GM11168 (cell line): ENCODE data around the gene SDHC.
"Not testable (repeated sequence)": the region's sequence is repeated elsewhere in the genome, so short reads cannot be mapped to it uniquely, and the experiment has no call there.

Experiments used
- in situ Hi-C: fragments of 300-500 bp; cut with MboI; formaldehyde crosslinking; loops from one replicate; pipeline ENCODE4 v1.12.0; 2022; ENCODE audit warnings: low sequenced_read_pairs; ENCODE audit not compliant: unreplicated experiment

SDHC gene

DNA sequence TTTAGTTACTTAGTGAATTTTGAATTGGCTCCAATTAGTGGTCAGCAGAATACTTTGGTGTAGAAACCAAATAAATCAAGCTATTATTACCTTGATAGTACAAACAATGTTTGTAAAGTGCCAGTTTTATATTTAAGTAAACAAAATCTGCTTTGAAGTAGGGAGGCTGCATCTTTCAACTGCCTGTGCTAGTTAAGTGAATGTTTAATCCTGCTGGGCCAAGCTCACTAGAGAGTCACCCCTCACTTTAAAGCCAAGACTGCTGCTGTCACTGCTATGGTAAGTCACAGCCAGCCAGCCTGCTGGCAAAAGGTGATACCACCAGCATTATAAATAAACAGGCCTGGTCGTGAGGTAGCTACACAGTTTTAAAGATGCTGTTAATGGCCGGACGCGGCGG is 63.8 kb downstream of the SDHC start:
- in situ Hi-C loops = loop anchor here (10.0 kb wide), 1 partner anchor 153 kb away; the partner anchor contains the start of genes APOA2 and TOMM40L

DNA sequence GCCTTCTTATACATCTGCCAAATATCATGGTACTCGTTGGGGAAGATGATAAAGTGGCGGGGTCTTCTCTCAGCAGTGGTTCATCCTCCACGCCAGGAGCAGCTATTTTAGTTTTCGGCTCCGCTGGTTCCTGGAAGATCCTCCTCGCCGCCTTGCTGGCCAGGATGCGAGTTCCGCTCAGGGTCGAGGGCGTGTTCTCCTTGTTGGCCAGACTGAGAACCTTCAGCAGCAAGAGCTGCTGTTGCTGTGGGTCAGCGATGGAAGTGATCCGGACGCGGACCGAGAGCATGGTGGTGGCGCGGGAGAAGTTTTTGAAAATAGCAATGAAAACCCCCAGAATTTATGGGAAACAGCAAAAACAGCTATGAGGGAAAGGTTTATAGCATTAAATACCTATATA is 64.9 kb downstream of the SDHC start:
- in situ Hi-C loops = loop anchor here (10.0 kb wide), 1 partner anchor 154 kb away; the partner anchor contains the start of genes APOA2 and TOMM40L

DNA sequence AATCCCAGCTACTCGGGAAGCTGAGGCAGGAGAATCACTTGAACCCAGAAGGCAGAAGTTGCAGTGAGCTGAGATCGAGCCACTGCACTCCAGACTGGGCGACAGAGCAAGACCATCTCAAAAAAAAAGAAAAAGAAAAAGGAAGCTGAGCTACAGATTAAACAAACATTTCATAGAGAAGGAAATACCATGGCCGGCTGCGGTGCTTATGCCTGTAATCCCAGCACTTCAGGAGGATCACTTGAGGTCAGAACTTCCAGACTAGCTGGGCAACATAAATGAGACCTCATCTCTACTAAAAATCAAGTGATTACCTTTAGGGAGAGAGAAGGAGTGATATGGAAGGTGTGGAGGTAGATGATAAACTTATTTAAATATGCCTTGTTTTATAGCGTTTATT is 67.5 kb downstream of the SDHC start:
- in situ Hi-C loops = no loop called here

DNA sequence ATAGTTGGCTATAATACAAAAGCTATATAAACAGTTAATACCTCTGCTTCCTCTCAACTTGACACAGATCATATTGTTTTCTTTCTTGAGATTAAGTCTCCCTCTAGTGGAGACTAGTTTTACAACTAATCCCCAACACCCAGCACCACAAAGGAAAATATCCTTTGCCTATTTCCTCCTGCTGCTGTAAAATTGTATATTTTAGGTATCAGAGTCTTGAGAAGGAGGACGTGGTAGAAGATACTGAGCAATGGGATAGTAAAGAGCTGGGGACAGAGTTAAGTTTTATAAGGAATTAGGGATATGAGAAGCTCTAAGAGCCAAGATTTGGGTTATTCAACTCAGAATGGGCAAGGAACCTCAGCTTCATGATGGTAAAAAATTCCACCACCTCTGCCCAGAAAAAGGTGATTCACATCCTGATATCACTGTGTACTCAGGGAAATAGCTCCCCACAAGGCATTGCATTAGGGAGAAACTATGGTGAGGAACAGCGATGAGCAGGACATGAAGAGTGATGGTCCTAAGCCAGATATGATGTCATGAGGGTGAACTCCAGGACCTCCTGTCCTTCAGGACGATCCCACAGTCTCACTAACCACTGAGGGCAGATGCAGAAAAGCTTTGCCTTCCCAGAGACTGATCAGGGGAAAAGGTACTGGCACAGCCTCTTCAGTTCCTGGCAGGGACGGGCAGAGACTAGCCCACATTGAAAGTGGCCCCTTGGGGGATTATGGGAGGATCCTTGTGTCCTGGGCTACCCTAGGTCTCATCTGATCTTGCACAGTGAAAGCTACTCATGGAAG is 68.2 kb downstream of the SDHC start:
- in situ Hi-C loops = no loop called here

DNA sequence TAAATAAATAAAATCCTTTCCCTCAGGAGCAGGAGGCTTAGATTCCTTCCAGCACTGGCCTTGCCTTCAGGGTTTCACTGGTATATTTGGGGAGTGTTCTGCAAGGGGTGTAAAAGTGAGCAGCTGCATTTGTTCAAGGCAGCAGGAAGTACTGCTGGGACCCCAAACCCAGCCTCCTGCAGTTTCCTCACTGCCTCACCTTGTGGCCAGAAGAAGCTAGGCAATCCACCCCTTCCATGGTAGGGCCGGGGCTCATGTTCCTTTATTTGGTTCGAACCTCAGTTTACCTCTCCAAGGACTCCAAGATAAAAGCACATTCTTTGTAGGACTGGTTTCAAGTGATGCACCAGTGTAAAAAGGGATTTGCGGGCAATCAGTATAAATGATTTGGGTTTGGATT is 74.5 kb downstream of the SDHC start:
- in situ Hi-C loops = no loop called here

DNA sequence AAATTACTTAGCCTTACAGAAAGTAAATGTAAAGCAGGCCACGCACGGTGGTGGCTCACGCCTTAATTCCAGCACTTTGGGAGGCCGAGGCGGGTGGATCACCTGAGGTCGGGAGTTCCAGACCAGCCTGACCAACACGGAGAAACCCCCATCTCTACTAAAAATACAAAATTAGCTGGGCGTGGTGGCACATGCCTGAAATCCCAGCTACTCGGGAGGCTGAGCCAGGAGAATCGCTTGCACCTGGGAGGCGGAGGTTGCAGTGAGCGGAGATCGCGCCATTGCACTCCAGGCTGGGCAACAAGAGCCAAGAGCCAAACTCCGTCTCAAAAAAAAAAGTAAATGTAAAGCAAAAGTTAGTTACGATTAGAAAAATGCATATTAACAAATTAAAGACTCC is 75.0 kb downstream of the SDHC start:
- in situ Hi-C loops = not testable (repeated sequence)

DNA sequence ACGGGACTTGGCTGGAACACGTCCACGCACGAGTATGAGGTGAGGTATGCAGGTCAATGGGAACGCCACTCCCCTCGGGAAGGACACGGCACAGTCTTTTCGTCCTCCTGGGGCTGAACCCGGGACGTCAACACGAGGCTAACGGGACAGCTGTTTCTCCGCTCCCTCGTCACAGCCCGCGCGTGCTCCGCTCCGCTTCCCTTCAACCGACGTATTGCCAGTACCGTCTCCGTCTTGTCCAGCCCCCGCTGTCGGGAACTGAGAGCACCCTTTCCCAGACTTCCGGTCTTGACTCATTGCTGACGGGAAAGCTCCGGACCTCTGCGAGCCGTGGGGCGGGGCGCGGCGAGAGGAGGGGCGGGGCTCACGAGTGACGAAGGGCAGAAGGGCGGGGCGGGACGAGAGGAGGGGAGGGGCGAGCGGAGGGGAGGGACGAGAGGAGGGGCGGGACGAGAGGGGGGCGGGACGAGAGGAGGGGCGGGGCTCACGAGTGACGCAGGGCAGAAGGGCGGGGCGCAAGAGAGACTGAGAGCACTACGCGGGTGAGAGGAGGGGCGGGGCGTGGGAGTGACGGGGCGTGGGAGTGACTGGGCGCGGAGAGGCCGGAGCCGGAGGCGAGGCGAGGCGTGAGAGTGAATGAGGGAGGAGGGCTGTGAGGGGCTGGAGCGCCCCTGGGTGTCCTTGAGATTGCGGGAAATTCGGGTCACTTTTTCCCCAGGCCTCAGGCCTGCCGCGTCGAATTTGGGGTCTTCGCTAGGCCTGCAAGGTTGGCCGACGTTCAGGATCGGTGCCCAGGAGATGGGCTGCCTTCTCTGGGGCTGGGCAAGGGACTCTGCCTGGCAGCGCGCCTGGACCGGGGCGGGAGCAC is 75.7 kb downstream of the SDHC start:
- in situ Hi-C loops = no loop called here

DNA sequence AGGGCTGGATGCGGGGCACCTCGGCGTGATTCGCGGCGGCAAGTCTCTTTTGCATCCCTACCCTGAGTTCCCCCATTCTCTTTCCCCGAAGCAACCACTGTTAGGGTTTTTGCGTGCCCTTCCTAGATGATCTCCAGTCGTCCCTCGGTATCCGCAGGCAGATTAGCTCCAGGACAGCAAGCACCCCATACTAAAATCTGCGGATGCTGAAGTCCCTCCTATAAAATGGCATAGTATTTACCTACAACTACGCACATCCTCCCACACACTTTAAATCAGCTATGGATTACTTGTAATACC is 76.3 kb downstream of the SDHC start:
- in situ Hi-C loops = no loop called here

DNA sequence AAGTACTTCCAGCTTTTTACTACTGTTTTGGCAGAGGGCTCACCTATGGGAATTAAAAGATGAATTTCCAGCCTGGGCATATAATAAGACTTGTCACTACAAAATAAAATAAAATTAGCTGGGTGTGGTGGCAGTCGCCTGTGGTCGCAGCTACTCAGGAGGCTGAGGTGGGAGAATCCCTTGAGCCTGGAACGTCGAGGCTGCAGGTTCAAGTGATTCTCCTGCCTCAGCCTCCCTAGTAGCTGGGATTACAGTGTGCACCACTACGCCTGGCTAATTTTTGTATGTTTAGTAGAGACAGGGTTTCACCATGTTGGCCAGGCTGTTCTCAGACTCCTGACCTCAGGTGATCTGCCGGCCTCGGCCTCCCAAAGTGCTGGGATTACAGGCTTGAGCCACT is 77.0 kb downstream of the SDHC start:
- in situ Hi-C loops = not testable (repeated sequence)

DNA sequence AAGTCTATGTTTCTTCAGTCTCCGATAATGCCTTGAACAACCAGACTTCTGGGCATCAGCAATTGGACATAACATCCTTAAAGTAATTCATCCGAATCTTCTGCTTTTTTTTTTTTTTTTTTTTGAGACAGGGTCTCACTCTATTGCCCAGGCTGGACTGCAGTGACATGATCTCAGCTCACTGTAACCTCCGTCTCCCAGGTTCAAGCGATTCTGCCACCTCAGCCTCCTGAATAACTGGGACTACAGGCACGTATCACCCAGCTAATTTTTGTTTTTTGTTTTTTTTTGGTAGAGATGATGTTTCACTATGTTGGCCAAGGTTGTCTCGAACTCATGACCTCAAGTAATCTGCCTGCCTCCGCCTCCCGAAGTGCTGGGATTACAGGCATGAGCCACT is 77.4 kb downstream of the SDHC start:
- in situ Hi-C loops = no loop called here

DNA sequence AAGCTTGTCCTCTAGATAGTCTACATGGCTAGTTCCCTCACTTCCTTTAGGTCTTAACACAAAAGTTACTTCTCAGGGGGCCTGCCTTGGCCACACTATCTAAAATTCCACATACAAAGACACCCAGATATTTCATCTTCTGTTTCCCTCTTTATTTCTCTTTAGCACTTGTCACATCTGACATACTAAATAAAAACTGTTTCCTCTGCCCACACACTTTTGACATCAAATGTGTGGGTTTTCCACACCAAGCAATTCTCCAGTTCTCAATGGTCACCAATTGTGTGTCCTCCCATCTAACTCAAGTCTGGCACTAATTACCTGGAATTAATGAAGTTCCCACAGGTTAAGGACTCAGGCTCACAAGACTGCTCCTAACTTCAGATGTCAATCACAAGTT is 79.0 kb downstream of the SDHC start:
- in situ Hi-C loops = no loop called here

DNA sequence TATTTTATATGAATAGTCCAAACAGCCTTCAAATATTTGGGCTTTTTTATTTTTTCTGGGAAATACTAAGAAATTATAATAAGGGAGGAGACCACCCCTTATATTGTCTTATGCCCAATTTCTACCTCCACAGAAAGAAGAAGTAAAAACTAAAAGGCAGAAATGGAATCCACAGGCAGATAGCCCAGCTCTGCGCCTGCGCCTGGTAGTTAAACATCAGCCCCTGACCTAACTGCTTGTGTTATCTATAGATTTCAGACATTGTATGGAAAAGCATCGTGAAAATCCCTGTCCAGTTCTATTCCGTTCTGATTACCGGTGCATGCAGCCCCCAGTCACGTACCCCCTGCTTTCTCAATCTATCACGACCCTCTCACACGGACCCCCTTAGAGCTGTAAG is 82.9 kb downstream of the SDHC start:
- in situ Hi-C loops = not testable (repeated sequence)

DNA sequence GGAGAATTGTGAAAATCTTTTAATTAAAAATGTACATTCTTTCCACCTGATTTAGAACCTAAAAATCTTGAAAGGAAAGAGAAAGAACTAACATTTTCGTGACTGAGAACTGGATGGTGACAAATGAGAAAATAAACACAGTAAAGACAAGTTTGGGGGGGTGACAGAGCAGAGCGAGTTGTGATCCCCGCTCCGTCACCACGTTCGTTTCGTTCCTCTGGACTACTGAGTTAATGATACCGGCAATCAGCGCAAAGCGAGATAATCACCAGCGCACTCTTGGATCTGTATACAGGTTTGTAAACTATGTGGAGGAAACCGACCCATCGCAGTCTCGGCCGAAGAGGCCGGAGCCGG is 84.7 kb downstream of the SDHC start:
- in situ Hi-C loops = no loop called here

DNA sequence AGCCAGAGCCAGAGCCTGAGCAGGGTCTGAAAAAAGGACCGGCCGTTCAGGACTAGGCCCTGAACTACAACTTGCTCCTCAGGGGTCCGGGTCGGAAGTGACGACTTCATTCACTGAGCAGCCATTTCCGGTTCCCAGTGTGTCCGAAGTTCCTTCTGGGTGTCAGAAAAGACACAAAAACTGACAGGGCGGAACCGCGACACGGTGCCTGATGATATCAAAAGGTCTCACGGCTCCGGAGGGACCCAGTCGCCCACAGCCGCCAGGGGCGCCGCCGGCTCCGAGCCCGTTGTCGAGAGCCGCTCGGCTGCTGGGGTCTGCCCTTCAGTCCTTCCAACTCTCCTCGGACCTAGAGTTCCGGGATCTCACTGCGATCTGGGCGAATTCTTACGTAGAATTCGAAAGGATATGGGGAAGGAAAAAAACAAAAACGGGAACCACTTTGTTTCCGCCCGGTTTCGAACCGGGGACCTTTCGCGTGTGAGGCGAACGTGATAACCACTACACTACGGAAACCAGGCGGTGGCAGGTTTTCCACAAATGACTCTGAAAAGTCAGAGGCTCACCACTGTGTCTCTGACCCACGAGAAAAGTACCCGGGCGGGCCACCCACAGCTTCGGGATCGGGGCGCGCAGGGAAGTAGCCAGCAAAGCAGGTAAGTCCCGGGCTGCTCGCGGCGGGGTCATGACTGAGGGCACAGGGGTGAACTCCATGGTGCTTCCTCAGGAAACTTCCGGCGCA is 85.2 kb downstream of the SDHC start:
- in situ Hi-C loops = no loop called here

DNA sequence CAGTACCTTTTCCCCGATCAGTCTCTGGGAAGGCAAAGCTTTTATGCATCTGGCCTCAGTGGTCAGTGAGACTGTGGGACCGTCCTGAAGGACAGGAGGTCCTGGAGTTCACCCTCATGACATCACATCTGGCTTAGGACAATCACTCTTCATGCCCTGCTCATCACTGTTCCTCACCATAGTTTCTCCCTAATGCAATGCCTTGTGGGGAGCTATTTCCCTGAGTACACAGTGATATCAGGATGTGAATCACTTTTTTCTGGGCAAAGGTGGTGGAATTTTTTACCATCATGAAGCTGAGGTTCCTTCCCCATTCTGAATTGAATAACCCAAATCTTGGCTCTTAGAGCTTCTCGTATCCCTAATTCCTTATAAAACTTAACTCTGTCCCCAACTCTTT is 88.3 kb downstream of the SDHC start:
- in situ Hi-C loops = no loop called here

DNA sequence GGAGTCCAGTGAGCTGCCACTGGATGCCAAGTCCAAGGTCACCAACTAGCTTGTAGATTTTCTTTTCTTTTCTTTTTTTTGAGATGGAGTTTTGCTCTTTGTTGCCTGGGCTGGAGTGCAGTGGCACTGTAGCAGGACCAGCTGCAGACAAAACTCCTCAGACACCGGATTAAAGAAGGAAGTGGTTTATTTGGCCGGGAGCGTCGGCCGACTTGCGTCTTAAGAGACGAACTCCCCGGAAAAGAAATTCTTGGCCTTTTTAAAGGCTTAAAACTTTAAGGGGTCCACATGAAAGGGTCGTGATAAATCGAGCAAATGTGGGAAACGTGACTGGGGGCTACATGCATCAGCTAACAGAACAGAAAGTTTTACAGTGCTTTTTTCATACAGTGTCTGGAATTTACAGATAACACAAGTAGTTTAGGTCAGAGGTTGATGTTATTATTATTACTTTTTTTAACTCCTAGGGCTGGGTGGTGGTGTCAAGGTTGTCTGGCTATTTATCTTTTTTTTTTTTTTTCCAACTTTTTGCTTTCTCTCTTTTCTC is 89.9 kb downstream of the SDHC start:
- in situ Hi-C loops = no loop called here

DNA sequence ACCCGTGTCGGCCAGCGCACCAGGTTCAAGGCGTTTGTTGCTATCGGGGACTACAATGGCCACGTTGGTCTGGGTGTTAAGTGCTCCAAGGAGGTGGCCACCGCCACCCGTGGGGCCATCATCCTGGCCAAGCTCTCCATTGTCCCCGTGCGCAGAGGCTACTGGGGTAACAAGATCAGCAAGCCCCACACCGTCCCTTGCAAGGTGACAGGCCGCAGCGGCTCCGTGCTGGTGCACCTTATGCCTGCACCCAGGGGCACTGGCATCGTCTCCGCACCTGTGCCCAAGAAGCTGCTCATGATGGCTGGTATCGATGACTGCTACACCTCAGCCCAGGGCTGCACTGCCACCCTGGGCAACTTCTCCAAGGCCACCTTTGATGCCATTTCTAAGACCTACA is 92.4 kb downstream of the SDHC start:
- in situ Hi-C loops = not testable (repeated sequence)

DNA sequence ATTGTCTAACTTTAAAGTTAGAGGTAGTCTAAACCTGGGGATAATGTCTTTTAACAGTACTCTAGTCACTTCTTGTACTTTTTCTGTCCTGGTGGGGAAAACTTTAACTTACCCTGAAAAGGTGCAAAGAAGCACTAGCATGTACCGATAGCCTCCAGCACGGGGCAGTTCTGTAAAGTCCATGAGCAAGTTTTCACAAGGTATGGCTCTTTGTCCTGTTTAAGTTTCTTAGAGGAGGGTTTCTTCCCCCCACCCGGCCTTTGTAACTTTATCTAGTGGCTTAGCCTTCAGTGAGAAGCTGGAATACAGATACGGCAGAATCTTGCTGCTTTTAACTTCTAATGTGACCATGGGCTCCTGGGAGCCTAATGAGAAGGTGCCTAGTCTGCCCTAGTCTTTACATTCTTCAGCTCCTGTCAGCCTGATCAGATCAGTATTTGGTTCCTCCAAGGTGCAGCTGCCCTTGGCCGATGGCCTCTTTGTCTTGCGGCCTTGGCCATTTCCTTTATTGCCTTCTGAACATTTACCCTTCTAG is 93.3 kb downstream of the SDHC start:
- in situ Hi-C loops = no loop called here

DNA sequence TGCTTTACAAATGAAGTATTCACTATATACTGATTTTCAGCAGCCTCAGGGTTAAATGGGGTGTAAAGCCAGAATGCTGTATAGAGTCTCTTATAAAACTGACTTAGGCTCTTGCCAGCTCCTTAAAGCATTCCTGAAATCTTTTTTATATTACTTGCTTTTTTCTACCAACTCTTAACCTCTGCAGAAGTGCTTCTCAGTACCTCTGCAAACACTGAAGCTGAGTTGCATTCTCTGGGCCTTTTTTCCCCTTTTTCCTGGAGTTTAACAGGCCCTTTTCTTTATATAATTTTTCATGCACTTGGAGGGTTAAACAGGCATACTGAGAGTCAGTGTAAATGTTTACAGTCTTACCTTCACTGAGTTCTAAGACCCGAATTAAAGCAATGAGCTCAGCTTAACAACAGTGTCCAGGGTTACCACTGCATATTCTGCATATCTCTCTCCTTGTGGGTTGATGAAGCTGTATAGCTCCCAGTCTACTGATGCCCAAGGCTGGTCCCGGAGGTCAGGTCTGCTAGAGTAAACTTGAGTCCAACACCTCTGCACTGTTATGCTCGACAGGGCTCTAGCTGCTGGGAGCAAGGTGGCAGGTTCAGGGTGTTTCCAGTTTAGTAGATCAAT is 94.4 kb downstream of the SDHC start:
- in situ Hi-C loops = no loop called here
